ENCODE results near the gene RPS29.

The RPS29 gene

GRCh38 chr14:49584058-49584457 is 2.1 kb downstream of the RPS29 start:
- no peak for TF ChIP-seq CTCF (IDR thresholded peaks at IDR 0.05; ENCODE audit: low read depth, low read length)
- Histone ChIP-seq H3K4me3 (ENCODE audit: low read depth, low read length) (peak overlapping the region; percentile 81), H3K36me3 (peaks cover 53% of the 10 kb centered on the region)

GRCh38 chr14:49583629-49584028 is 2.6 kb downstream of the RPS29 start:
- no peak for DNase-seq
- Histone ChIP-seq H3K4me3 (ENCODE audit: low read depth, low read length) (peak overlapping the region; percentile 81), H3K27me3 (no peaks in the 10 kb centered on the region), H3K36me3 (peaks cover 58% of the 10 kb centered on the region), H3K9me3 (no peaks in the 10 kb centered on the region), H3K4me1 (peaks cover 13% of the 10 kb centered on the region)
- TF ChIP-seq CTCF (IDR thresholded peaks at IDR 0.05; ENCODE audit: low read depth, low read length): no peak

More at GRCh38 chr14:49584058-49584457, 2.1 kb downstream of the RPS29 start:
- Histone ChIP-seq H3K27me3 (no peaks in the 10 kb centered on the region), H3K4me1 (peaks cover 10% of the 10 kb centered on the region), H3K9me3 (no peaks in the 10 kb centered on the region)
- no peak for DNase-seq

- Histone ChIP-seq H3K4me3 (ENCODE audit: low read depth, low read length) (no peak overlapping the region), H3K27me3 (no peaks in the 10 kb centered on the region), H3K4me1 (peaks cover 13% of the 10 kb centered on the region), H3K9me3 (no peaks in the 10 kb centered on the region), H3K36me3 (peaks cover 66% of the 10 kb centered on the region)
- DNase-seq: no peak
- no peak for TF ChIP-seq CTCF (IDR thresholded peaks at IDR 0.05; ENCODE audit: low read depth, low read length)
Observed at GRCh38 chr14:49582113-49582977, 3.8 kb downstream of the RPS29 start.

- Histone ChIP-seq H3K4me1 (peaks cover 13% of the 10 kb centered on the region), H3K9me3 (no peaks in the 10 kb centered on the region), H3K4me3 (ENCODE audit: low read depth, low read length) (no peak overlapping the region), H3K36me3 (peaks cover 75% of the 10 kb centered on the region), H3K27me3 (no peaks in the 10 kb centered on the region)
- DNase-seq: no peak
- no peak for TF ChIP-seq CTCF (IDR thresholded peaks at IDR 0.05; ENCODE audit: low read depth, low read length)
Observed at GRCh38 chr14:49581209-49582112, 4.7 kb downstream of the RPS29 start.

GRCh38 chr14:49579841-49580240 is 6.3 kb downstream of the RPS29 start:
- no peaks in the 10 kb centered on the region for H3K9me3 ChIP-seq
- no peak overlapping the region for H3K4me3 ChIP-seq (ENCODE audit: low read depth, low read length)
- no peak for TF ChIP-seq CTCF (IDR thresholded peaks at IDR 0.05; ENCODE audit: low read depth, low read length)
- peaks cover 80% of the 10 kb centered on the region for H3K36me3 ChIP-seq
- no peak for DNase-seq
- H3K27me3 ChIP-seq: no peaks in the 10 kb centered on the region
- H3K4me1 ChIP-seq: peaks cover 13% of the 10 kb centered on the region

Data from BE2C (cell line).